NCI-H2107 (cell line): ENCODE data around the gene ZBTB46.
"Not testable (repeated sequence)": the region's sequence is repeated elsewhere in the genome, so short reads cannot be mapped to it uniquely, and the experiment has no call there.

ENCODE experiments used
- DNase-seq: peaks from one replicate; lab custom pipeline; 2025; lab: John Stamatoyannopoulos, UW

ZBTB46 gene, protein sequence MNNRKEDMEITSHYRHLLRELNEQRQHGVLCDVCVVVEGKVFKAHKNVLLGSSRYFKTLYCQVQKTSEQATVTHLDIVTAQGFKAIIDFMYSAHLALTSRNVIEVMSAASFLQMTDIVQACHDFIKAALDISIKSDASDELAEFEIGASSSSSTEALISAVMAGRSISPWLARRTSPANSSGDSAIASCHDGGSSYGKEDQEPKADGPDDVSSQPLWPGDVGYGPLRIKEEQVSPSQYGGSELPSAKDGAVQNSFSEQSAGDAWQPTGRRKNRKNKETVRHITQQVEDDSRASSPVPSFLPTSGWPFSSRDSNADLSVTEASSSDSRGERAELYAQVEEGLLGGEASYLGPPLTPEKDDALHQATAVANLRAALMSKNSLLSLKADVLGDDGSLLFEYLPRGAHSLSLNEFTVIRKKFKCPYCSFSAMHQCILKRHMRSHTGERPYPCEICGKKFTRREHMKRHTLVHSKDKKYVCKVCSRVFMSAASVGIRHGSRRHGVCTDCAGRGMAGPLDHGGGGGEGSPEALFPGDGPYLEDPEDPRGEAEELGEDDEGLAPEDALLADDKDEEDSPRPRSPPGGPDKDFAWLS

GRCh38 chr20:63830841-63831588 is at the start of gene ZBTB46:
ZBTB46 (minus strand) TSS chr20:63831264; CDS start chr20:63790757, 40,507 bp downstream.
- peak; percentile 47 for DNase-seq

GRCh38 chr20:63878899-63879663 is 48.0 kb upstream of the ZBTB46 start:
- DNase-seq = no peak

DNA sequence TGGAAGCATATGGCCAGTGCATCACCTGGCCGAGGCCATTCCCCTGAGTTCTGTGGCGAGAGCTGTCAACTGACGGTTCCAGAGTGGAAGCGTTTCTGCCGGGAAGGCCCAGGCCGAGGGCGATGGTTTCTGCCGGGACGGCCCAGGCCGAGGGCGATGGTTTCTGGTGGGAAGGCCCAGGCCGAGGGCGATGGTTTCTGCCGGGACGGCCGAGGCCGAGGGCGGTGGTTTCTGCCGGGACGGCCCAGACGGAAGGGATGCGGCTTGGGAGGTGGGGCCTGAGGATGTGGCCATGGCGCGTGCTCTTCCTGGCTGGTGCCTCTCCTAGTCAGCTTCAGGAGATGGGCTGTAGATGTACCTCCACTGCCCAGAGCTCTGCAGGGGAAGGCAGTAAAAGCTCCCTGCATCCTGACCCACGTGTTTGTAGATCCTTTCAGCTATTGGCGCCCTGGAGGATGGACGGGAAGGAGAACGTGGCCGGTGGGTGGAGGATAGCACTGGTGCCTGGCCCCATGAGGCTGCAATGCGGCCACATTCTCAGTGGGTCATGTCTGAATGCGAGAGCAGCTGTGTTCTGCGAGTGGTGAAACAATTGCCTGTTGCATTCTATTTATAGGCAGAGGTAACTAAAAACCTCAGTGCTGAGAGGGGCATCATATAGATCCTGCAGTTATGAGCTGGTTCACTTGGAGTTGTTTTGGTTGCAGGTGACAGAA is 46.8 kb upstream of the ZBTB46 start:
- DNase-seq = no peak

- DNase-seq = no peak
Measured at GRCh38 chr20:63876489-63877036, 45.5 kb upstream of the ZBTB46 start.

GRCh38 chr20:63874241-63874640 is 43.2 kb upstream of the ZBTB46 start:
- DNase-seq = not testable (repeated sequence)

DNA sequence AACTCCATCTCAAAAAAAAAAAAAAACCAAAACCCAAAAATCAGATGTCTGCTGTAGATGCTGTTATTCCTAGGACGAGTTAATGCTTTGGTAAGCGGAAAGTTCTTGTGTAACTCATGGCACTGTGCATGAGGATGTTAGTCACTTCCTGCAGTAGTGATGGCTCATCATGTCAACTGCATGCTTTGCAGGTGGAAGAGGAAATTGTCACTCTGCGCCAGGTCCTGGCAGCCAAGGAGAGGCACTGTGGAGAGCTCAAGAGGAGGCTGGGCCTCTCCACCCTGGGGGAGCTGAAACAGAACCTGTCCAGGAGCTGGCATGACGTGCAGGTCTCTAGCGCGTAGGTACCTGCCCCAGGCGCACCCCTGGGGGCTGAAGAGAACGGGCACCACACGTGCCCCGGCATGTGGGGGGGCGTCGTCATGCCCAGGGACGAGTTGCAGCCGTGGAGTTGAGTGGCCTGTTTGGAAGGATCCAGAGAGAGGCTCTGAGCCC is 42.5 kb upstream of the ZBTB46 start:
- no peak for DNase-seq

DNA sequence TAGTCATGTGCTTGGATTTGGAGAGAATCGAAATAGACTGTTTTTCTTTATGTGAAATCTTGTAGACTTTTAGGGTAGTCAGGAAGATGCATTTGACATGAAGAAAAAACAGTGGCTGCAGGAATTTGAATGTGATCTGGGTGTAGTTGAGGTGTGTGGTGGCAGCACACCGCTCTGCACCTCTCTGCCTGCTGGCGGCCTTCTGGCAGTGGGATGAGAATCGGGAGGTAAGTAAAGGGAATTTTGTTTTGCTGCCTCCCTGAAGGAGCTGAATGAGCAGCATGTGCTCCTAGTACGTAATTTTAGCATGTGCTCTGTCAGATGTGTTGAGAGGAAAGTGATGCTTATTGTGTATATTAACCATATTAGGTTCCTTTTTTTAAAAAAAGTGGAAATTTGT is 37.2 kb upstream of the ZBTB46 start:
- DNase-seq = no peak

DNA sequence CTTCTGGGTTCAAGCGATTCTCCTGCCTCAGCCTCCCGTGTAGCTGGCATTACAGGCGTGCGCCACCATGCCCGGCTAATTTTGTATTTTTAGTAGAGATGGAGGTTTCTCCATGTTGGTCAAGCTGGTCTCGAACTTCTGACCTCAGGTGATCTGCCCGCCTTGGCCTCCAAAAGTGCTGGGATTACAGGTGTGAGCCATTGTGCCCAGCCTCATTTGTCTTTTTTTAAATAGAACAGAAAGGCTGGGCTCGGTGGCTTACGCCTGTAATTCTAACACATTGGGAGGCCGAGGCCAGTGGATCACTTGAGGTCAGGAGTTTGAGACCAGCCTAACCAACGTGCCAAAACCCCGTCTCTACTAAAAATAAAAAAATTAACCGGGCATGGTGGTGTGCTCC is 36.0 kb upstream of the ZBTB46 start:
- not testable (repeated sequence) for DNase-seq

GRCh38 chr20:63864978-63865640 is 34.0 kb upstream of the ZBTB46 start, which contains the start of gene TPD52L2:
TPD52L2 (plus strand) TSS chr20:63865270; CDS start chr20:63865366, 96 bp downstream.
- peak; percentile 98 for DNase-seq

DNA sequence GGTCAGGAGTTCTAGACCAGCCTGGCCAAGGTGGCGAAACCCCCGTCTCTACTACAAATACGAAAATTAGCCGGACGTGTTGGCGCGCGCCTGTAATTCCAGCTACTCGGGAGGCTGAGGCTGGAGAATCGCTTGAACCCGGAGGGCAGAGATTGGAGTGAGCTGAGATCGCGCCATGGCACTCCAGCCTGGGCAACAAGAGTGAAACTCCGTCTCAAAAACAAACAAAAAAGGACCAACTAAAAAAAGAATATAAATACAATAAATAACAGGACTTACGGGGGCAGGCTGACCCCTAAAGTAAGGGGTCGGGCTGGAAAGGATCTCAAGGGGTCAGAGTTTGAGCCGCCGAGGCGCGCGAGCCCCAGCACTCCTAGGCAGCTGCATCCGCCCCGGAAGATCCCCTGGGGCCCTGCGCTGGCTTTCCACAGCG is 33.5 kb upstream of the ZBTB46 start:
- no peak for DNase-seq

DNA sequence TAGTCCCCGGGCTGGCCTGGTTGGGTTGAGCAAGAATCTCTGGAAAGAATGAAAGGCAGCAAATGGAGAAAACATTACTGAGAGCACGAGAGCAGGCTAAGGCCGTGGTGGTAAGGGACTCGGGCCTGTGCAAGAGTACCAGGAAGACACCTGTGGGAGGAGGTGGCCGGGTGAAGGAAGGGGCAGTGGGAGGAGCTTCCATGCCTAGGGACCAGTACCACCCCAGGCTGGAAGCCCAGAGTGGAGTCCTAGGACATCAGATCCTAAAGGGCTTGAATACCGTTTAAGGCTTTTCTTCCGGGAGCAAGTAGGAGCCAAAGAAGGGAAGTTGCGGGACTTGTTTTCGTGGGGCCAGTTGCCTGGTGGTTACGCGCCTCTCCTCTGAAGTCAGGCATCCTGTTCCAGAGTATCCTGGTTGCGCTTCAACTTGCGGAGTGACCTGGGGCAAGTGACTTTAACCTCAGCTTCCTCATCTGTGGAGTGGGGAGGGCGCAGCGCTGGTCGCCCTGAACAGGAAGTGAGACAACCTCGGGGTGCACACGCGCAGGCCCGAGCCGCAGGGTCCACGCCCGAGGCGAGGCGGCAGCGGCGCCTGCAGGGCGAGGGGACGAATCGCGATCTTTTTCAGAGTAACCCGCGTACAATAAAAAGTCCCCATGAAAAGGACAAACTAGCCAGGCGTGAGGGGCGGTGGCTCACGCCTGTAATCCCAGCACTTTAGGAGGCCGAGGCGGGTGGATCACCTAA is 32.9 kb upstream of the ZBTB46 start:
- DNase-seq = peak; percentile 61

DNA sequence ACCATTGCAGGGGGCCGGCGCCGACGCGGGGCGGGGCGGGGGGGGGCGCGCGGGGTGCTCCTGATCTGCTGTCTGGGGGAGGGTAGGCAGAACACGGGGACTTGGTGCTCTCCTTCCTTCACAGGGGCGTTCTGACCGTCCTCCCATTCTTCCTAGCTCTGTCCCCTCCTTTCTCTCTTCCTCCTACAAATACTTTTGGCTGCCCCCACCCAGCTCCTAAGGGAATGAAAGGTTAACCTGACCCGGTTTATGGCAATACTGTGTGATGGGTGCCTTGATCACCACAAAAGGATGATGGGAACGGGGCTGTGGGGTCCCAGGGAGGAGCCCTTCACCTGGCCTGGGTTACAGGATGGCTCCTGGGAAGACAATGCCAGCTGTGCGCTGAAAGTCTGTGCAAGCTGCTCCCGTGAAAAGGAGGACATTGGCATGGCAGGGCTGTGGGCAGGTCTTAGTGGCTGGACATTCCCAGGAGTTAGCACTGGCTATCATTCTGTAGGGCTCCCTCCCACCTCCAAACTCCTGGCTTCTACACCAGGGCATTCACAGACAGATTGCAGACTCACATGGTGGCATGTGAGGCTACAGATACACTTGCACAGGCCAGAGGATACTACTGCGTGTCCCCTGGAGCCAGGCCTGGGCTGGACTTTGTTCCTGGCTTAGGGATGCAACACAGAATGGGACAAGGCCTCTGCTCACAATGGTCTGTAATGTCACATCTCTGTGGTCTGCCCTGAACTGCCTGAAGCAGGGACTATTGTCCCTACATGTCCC is 32.1 kb upstream of the ZBTB46 start:
- no peak for DNase-seq

GRCh38 chr20:63861981-63862901 is 31.2 kb upstream of the ZBTB46 start:
- no peak for DNase-seq

GRCh38 chr20:63861365-63861934 is 30.4 kb upstream of the ZBTB46 start, which contains the start of gene ABHD16B:
ABHD16B (plus strand) TSS chr20:63861498; CDS start chr20:63861541, 43 bp downstream.
- no peak for DNase-seq

DNA sequence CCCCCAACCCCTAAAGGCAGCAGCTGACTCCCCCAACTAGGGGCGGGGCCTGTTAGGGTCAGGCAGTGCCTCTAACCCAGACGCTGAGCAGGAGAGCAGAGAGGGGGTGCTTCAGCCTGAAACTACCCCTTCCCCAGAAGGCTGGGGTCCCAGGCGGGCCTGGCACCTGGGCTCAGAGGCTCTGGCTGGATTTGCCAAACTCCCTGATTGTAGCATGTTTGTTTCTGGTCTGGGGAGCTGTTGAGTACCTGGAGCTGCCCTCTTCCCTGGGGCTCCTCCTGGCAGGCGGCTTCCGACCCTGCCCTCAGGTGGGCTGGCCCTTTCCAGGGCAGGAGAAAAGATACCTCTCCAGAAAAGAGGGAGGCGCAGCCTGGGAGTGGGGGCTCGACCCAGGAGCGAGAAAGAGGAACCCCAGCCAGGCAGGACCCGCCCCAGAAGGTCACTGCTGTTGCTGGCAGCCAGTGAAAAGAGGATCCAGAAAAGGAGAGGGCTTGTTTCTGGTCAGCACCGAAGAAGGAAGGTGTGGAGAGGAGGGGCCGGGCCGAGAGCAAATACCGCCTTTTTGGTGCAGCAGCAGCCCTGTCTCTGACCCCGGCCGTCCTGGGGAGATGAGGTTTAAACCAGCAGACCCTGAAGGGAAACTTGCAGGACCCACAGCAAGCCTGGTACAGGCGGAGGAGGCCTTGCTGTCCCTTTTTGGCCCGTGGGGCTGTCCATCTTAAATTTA is 29.4 kb upstream of the ZBTB46 start:
- no peak for DNase-seq

DNA sequence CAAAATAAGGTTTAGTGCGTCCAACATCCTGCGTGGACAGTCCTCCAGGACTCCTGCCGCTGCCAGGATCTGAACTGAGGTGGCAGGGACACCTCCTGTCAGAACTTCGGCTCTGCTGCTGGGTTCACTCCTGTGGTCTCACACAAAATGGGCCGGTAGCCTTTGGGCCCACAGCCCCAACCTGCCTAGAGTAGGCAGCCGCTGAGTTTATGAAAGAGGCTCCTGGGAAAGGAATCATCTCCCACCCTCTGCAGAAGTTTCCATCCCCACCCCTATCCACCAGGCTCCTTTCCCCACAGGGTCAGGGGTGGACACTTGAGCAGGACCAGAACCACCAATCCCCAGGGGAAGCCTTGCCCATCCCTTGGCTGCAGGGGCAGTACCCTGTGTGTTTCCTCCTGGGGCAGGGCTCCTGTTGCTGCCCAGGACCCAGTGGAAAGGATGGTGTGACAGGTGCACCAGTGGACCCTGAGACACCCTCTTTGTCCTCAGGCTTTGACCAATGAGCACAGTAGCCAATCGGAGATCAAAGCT is 28.2 kb upstream of the ZBTB46 start:
- no peak for DNase-seq
